GM21786 (cell line): ENCODE data around the gene PI4K2A.

Experiments used
- ATAC-seq: cut with Tn5 transposase; IDR thresholded peaks from one replicate; pipeline ENCODE4 v1.9.1; 2021; ENCODE audit not compliant: unreplicated experiment

PI4K2A gene

DNA sequence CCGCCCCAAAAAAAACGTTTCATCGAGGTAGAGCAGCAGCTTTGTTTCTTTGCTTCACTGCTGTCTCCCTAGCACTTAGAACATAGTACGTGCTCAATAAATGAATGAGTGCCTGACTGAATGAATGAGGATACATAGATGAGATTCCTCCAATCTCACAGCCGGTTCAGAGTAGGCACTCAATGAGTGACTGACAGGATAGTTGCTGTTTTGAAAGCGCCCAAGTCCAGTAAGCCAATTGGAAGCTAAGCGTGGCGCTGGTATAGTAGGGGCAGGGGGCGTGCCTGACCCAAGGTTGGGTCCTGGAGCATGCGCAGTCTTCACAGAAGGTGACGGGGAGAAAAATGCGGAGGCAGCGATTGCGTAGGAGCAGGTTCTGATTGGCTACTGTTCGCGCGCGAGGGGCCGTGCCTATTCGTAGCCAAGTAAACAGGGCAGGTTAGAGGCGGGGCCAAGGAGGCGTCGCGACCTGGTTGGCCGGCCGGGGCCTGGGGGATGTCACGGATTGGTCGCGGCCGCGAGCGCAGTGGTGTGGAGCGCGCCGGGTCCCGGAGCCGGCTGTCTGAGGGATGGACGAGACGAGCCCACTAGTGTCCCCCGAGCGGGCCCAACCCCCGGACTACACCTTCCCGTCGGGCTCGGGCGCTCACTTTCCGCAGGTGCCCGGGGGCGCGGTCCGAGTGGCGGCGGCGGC is at the start of gene PI4K2A:
PI4K2A (plus strand) TSS at position 498 of the 694 bp plus-strand sequence; CDS start at position 570, 72 bp downstream.
- ATAC-seq = peak; percentile 98

DNA sequence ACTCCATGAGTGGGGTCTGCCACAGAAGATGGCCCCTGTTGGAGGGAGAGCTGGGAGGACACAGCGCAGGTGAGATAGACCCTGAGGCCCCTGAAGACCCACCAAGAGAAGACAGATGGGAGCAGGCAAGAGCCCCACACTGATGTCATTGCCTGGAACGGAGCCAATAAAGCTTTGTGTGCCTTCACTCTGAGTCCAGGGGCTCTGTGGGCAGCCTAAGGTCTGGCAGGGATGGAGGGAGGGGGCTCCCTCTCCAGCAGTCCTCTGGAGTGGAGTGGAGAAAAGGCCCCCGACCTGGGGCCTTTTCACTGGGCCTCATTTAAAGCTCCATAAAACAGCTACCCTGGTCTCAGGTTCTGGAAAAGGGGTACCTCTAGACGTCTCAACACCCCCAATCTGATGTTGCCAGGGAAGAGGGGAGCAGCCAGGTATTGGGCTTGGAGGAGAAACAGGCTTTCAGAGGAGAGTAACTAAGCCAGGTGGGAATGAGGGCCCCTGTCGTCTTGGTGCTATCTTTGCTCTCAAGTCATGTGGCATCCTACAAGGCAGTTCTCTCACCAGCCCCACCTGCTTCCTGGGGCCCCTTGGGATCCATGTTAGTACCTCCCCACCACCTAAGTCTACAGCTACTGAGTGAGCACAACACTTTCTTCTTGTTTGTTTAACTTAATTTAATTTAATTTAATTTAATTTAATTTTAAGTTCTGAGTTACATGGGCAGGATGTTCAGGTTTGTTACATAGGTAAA is 49.5 kb upstream of the PI4K2A start:
- ATAC-seq = no peak

DNA sequence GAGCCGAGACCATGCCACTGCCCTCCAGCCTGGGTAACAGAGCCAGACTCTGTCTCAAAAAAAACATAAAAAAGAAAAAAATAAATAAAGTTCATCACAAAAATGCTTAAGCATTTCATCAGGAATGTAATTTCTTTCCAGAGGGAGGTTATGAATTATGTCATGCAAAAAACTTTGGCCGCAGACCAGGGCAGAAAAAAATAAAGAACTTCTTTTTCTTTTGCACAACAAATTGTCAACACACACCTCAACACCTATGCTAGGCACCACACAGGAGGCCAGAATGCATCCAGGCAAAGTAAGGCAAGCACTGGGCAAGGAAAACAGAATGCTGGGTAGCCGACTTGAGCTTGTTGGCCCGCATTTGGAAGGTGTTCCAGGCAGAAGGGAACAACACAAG is 47.0 kb upstream of the PI4K2A start:
- ATAC-seq = no peak

DNA sequence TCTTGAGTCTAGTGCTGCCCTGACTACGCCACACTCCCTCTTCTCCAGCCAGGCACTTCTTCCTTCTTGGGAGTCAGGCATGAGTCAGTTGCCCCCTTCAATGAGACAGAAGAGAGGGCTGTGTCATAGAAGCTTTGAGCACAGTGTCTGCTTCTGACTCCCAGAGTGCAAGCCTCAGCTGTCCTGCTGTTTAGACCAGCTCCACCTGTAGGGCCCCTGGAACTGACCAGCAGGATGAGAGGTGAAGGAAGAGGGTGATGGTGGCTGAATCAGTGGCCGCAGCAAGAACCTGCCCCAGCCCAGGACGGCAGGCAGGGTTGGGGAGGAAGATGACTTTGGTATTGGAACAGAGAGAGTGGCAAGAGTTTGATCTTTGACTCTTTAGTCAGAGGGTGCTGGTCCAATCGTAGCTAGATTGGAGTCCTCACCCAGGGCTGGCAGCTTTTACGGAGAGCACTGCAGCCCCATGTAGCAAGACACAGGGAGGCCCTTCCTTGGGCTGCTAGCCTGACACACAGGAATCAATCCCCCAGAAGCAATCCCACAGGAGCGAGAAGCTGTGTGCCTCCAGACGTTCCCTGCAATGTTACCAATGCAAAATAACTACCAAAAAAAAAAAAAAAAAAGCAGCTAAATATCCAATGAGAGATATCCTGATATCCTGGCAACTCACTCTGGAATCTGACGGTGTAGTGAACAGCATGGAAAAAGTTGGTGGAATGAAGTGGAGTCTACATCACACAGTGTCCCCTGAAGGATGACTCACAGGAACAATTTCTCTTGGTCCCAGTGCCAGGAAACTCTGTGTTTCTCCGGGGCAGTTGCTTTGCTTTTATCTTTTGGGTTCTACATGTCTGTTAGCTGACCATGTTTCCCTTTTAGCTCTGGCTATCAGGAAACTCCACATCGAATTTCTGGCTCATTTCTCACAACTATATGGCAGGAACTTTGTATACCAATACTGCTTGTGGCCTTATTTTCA is 44.1 kb upstream of the PI4K2A start:
- no peak for ATAC-seq

DNA sequence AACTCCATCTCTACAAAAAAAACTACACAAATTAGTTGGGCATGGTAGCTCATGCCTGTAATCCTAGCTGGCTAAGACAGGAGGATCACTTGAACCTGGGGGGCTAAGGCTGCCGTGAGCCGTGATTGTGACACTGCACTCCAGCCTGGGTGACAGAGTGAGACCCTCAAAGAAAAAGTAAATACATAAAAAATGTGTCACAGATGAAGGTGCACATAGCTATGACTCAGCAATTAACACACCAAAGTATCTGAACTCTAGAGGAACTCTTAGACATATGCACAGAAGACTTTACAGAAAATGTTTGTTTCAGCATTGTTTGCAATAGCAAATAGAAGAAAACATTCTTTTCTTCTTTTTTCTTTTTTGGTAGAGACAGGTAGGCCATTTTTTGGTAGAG is 42.7 kb upstream of the PI4K2A start:
- ATAC-seq = no peak

DNA sequence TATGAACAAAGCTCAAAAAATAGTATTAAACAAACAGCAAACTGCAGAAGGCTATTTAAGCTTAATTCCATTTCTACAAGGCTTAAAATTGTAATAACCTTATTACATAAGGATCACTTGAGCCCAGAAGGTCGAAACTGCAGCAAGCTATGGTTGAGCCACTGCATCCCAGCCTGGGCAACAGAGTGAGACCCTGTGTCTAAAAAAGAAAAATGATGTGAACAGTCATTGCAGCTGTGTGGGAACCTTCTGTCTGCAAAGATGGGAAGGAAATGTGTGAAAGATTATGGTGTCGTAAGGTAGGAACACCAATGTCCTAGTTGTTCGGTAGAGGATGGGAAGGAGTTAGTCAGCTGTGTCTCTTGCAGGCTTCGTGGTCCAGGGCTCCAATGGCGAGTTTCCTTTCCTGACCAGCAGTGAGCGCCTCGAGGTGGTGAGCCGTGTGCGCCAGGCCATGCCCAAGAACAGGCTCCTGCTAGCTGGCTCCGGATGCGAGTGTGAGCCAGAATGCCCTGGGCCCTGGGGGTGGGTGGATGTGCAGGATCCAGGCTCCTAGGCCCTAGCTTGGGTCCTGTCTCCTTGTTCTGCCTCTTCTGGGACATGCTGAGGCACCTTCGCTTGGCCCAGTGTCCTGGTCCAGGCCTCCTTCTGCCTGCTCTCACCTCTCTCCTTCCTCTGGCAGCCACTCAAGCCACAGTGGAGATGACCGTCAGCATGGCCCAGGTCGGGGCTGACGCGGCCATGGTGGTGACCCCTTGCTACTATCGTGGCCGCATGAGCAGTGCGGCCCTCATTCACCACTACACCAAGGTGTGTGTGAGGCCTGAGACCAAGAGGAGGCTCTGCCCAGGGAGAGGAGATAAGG is 41.8 kb upstream of the PI4K2A start:
- no peak for ATAC-seq

DNA sequence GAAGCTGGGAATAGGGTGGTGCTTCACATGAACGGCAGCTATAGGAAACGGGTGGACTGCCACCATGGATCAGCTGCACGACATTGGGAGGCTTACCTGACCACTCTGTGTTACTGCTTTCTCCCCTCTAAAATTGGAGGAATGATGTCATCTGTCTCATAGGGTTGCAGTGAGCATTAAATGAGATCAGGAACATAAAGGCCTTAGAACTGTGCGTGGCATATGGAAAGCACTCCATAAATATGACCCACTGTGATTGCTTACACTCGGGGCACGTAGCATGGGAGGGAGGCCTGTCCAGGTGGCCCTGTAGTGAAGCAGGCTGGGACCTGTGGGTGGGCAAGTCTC is 41.2 kb upstream of the PI4K2A start:
- ATAC-seq = no peak

DNA sequence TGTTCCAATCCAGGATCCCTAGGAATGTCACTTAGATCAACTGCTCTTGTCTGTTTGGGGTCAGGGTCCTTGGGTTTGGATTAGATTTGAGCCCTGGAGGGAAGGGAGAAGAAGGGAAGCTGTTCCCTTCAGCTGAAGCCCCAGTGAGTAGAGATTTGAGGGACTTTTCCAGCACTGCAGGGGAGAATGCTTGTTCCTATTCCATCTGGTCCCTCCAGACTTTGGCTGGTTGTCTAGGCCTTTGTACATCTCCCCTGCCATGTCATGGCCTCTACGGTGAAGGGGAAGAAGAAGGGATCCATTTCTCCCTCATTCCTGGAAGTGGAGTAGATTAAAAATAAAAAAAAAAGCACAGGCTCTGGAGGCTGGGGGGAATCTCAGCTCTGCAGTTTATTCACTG is 39.9 kb upstream of the PI4K2A start:
- ATAC-seq = no peak

DNA sequence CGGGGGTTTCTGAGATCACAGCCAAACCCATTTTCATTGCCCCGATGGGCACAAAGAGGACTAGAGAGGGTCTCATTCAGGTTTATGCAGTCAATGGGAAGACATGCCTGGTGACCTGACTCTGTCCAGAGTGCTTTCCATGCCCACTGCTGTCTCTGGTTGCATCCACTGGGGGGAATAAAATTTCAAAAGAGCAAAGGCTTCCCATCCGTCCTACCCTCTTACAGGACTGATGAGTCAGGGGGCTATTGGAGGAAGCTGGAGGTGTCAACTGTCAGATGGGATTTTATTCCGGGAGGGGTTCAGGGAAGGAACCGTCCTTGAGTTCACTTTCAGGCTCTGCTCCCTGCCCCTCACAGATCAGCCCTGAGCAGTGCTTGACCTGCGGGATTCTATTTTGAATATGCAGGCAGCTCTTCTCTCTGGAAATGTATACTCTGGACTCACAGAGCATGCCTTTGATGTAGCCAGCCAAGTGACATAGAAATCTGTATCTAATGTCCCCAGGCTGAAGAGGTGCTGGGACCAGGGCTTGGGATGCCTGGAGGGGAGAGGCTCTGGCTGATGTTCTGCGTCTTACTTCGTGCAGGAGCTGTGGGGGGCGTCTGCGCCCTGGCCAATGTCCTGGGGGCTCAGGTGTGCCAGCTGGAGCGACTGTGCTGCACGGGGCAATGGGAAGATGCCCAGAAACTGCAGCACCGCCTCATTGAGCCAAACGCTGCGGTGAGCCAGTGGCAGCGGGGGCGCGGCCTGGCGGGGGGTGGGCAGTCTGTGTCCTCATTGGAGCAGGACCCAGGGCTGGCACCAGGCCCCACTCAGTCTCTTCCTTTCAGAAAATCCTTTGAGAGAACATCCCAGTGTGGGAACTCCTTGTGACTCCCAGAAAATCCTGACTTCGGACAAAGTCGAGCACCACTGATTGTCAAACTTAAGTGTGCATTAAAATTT is 38.9 kb upstream of the PI4K2A start:
- no peak for ATAC-seq

DNA sequence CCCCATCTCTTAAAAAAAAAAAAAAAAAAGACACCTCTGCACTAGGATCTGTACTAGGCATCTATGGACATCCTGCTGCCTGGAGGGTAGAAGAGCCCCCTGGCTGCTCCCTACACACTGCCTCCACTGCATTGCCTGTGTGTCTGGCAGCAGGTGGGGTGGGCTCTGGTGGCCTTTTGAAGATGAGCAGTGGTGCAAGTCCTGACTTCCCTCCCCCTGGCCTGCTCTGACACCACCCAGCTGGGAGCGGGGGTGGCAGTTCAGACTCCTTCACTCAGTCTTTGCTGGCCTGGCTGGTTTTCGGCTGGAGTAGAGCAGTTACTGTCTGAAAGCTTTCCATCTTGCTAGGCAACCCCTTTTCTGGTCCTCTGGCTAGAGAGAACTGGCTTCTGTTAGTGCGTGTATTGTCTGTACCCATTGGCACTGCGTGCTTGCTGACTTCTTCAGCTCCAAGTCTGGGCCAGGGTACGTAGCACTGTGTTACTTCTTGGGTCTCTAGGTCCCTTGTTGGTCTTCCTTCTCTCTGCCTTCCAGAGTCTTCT is 33.3 kb upstream of the PI4K2A start:
- ATAC-seq = no peak

DNA sequence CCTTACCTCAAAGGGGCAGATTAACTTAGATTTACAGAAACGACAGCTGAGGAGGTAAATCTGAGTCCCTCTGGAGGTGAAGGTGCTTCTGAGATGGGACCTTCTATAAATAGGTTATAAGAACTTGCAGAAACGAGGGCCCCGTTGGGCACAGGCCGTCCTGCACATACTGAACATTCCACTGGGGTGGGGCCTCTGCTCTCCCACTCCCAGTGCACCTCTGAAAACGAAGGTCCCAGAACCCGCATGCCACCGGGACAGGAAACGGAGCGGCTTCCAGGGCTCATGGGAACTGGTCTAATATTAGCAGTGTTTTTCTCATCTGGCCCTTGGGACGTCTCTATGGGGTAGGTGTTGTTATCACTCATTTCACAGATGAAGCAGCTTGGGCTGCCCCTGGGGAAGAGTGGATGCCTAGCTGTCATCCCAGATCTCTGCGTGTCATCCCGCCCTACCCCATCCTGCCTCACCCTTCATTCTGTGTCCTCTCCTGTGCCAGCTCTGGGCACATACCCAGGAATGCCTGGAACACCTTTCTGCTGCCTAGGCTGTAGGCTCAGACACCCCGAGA is 31.4 kb upstream of the PI4K2A start:
- ATAC-seq = no peak

DNA sequence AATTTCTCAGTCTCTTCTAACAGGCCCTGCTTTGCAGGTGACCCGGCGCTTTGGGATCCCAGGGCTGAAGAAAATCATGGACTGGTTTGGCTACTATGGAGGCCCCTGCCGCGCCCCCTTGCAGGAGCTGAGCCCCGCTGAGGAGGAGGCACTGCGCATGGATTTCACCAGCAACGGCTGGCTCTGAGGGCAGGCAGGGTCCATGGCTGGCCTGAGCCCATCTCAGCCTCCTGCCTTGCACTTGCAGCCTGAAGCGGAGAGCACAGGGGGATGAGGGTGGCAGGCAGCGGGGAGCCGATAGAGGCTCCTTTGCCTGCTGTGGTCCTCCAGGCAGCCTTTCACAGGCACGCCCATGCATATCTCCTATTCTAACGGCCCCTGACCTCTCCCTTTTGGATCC is 29.0 kb upstream of the PI4K2A start:
- ATAC-seq = no peak

DNA sequence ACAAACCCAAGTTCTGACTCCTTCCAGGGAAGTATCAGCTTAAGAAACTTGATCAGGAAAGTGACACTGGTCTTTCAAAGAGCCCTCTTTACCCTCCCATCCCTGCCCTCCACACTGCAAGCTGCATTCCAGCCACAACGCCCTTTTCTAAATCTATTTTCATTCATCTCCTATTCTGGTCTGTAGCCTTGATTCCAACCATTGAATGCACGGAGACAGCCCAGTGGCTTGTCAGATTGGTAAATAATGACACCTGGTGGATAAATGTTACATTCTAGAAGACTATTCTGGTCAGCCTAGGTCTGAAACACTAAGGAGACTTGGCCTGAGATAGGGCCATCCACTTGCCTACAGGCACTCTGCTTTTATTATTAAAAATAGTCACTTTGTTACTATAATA is 28.1 kb upstream of the PI4K2A start:
- no peak for ATAC-seq

DNA sequence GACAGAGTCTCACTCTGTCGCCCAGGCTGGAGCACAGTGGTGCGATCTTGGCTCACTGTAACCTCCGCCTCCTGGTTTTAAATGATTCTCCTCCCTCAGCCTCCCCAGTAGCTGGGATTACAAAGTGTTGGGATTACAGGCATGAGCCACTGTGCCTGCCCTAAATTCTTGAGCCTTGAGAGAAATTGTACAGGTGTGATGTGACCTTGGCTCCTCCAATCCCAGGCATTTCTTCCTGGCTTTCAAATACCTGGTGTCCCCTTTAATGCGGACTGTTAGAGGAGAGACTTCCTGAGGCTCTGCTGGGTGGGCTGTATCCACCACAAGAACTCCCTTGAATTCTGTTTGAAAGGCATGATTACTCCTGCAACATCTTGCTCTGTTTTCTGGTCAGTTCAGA is 22.2 kb upstream of the PI4K2A start:
- no peak for ATAC-seq

DNA sequence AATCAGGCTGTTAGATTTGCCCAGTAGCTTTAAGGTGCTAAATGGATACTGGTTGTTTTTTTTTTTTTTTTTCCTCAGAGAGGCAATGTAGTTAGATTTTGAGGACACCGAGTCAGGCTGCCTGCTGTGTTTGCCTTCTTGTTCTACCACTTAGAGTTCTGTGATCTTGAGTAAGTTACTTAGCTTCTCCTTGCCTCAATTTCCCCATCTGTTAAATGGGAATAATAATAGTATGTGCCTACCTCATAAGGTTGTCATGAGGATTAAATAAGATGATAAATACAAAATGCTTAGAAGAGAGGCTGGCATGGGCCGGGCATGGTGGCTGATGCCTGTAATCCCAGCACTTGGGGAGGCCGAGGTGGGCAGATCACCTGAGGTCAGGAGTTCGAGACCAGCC is 21.7 kb upstream of the PI4K2A start:
- no peak for ATAC-seq

DNA sequence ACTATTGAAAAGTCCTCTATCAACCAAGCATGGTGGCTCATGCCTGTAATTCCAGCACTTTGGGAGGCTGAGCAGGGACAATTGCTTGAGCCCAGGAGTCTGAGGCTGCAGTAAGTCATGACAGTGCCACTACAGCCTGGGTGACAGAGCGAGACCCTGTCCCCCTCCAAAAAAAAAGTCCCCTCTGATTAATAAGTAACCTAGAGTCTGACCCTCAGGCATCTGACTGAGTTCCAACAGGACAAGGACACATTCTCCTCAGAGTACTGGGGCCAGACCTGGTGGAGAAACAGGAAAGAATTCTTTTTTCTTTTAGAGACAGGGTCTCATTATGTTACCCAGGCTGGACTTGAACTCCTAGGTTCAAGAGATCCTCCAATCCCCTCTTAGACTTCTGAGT is 17.2 kb upstream of the PI4K2A start:
- no peak for ATAC-seq

DNA sequence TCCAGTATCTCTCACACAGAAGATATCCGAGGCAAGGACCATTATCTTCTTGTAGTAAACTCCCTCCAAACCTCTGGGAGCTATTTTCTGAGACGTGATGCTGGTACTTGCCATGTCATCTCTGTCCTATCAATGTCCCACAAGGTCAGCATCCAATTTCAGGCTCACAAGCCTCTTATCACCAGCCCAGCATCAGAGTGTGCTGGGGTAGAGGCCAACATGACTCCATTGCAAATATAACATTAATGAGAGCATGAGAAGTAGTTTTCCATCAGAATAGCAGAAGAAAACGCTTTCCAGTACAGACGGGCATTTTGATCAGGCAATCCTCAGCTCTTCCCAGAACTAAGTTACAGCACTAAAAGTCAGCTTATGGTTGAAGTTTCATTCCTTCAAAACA is 12.7 kb upstream of the PI4K2A start:
- no peak for ATAC-seq

DNA sequence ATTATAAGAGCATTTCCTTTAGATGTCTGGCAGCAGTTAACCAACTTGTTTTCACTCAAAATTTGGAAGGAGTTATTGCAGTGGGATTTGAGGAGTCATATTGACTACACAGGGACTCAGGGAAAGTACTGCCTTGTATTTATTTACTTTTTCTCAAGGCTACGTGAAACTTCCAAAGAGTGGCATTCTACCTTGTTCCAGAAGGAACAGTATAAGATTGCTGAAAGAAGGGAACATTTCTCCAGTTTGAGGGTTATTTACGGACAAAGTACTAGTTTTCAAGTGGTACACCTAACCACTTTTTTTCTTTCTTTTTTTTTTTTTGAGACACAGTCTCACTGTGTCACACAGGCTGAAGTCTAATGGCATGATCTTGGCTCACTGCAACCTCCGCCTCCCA is 12.2 kb upstream of the PI4K2A start:
- no peak for ATAC-seq

DNA sequence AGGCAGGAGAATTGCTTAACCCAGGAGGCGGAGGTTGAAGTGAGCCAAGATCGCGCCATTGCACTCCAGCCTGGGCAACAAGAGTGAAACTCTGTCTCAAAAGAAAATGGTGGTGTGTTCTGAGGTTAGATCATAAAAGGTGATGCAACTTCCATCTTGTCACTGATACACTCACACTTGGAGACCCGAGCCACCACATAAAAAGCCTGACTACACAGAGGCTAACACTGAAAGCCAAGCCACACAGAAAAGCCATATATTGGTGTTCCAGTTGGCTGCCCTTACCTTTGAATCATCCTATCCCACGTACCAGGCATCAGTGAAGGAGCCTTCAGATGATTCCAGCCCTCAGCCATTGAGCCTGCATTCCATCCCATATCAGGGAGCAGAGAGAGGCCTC is 11.2 kb upstream of the PI4K2A start:
- no peak for ATAC-seq
